DMS53 treated with DMSO at 0.1 percent for 48 hours (cell line): ENCODE measurements around the gene SRP54.
"Not testable (repeated sequence)": the region's sequence is repeated elsewhere in the genome, so short reads cannot be mapped to it uniquely, and the experiment has no call there.

Experiments used
- DNase-seq: peaks from one replicate; lab custom pipeline; 2025; ENCODE audit not compliant: unreplicated experiment; lab: John Stamatoyannopoulos, UW

Gene SRP54

DNA sequence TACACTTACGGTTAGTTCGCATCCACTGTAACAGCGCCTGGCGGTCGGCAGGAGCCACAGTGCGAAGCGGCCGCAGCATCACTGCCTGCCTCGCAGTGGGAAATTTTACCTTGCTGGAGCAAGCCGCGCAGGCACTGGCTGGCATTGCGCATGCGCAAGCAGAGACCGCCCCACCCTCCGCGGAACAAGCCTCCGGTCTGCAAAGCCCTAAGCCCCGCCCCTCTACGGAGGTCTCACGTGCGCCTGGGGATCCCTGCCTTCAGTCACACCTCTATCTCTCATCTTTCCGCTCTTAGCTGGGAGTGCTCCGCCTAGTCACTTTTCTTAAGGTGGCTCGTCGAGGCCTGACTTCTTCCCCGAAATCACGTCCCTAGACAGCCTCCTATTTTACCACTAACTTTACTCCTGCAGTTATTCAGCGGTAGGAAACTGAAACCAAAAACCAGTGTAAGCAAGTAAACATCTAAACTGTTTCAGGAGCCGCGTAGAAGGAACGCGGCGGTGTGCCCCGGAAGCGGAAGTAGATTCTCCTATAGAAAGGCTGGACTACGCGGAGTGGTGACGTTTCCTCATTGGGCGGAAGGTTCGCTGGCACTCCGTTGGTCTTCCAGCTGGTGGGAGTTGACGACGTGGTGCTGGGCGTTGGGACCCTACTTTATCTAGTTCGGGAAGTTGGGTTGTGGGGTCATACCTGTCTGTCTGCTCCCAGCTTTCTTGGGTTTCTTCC, at the start of gene SRP54:
TSS of gene SRP54 (plus strand) at position 572 of the 727 bp plus-strand sequence. CDS start 13,718 bp downstream, outside the sequence.
- DNase-seq = peak; percentile 92

DNA sequence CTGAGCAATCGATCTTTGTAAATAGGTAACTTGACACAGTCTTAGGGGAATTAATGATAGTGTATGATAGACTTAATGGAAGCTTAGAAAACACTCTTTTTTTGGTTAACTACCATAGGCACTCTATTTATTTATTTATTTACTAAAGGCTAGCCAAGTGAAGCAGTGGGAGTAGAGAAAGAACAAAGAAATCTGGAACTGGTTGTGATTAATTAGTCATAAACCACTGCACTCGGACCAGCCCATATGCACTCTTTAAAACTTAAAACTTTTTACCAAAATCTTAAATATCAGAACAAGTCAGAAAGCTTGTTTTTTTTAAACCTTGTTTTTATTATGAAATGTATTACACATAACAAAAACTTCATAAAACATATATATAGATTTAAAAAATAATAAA, 49.5 kb upstream of the SRP54 start:
- no peak for DNase-seq

DNA sequence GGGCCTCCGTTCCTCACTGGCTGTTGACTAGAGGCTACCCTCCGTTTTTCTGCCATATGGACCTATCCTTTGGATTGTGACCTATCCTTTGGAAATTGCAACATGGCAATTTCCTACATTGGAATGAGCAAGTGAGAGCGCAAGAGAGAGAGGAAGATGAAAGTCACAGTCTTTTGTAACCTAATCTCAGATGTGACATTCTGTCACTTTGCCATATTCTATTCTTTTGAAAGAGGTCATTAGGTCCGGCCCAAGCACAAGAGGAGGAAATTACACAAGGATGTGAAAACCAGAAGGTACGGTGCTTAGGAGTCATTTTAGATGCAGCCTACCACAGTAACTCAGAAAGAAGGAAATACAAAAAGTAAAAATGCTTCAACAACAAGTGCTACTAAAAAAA, 47.3 kb upstream of the SRP54 start:
- DNase-seq = no peak

DNA sequence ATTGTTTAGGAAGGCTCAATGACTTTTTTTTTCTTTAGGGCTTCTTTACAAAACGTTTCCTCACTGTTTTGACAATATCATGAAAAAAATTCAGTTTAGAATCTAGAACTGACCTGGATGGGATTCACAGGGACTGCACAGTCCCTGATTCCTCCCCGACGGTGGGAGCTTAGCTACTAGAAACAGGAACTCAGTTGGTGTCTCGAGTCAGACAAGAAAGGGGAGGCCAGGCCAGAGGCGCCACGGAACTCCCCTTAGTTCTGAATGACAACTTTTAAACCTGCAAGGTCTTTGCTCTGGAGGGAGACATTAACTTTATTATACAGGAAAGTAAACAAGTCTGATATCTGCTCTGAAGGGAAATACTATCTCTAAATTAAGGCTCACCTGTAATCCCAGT, 45.4 kb upstream of the SRP54 start:
- DNase-seq = no peak

DNA sequence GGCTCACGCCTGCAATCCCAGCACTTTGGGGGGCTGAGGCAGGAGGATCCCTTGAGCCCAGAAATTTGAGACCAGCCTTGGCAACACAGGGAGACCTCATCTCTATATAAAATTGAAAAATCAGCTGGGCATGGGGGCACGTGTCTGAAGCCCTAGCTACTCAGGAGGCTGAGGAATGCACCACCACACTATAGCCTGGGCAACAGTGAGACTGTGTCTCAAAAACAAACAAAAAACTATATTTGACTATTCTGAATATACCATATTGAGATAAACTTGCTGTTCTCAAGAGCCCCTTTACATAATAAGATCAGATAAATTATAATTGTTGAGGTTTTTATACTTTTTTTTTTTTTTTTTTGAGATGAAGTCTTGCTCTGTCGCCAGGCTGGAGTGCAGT, 44.9 kb upstream of the SRP54 start:
- no peak for DNase-seq

DNA sequence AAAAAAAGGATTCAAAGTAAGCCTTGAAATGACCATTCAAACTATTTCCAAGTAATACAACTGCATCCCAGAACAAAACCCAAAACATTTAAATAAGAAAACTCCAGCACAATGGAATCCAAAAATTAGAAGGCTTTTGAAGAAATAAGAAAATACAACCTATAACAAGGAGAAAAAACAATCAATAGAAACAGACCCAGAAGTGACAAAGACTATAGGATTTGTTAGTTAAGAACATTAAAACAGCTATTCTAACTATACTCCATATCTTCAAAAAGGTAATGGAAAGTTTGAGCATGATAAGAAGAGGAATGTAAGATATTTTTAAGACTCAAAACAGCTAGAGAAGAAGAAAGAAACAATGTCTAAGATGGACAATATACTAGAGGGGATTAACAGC, 39.3 kb upstream of the SRP54 start:
- no peak for DNase-seq

DNA sequence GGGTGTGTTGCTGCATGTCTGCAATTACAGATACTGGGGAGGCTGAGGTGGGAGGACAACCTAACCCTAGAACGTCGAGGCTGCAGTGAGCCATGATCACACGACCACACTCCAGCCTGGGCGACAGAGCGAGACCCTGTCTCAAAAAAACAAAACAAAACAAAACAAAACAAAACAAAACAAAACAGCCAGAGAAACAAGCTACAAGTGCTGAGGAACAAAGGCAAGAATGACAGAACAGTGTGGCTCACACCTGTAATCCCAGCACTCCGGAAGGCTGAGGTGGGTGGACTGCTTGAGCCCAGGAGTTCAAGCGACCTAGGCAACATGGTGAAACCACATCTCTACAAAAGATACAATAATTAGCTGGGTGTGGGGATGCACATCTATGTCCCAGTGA, 38.0 kb upstream of the SRP54 start:
- no peak for DNase-seq

- no peak for DNase-seq
Measured at GRCh38 chr14:34946699-34947098, 36.1 kb upstream of the SRP54 start.

DNA sequence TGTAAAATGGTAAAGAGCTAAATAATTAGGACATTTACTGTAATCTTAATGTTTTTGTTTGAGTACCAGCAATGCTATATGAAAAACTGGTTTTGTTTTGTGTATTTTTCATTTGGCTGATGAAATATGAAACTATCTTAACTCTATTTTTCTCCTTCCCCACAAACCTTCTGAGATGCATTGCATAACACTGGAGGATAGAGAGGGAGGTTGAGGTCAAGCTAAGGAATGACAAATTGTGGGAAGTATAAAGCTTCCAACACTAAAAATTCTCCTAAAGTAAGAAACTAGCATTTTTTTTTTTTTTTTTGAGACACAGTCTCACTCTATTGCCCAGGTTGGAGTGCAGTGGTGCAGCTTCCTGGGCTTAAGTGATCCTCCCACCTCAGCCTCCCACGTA, 31.5 kb upstream of the SRP54 start:
- DNase-seq = no peak

DNA sequence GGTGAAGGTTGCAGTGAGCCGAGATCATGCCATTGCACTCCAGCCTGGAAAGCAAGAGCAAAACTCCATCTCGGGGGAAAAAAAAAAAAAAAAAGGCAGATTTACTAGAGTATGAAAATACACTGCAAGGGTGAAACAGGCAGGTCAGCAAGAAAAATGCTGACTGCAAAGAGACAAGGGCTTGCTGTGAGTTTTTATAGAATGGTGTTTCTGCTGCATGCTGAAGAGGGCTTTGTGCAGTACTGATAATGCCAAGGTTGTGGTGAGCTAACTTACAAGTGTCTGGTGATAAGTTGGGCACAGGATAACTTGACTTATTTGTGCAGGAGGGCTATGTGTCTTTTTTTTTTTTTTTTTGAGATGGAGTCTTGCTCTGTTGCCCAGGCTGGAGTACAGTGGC, 25.9 kb upstream of the SRP54 start:
- DNase-seq = no peak

- no peak for DNase-seq
Measured at GRCh38 chr14:34957771-34958286, 25.0 kb upstream of the SRP54 start.

- not testable (repeated sequence) for DNase-seq
Measured at GRCh38 chr14:34962106-34962505, 20.7 kb upstream of the SRP54 start.

DNA sequence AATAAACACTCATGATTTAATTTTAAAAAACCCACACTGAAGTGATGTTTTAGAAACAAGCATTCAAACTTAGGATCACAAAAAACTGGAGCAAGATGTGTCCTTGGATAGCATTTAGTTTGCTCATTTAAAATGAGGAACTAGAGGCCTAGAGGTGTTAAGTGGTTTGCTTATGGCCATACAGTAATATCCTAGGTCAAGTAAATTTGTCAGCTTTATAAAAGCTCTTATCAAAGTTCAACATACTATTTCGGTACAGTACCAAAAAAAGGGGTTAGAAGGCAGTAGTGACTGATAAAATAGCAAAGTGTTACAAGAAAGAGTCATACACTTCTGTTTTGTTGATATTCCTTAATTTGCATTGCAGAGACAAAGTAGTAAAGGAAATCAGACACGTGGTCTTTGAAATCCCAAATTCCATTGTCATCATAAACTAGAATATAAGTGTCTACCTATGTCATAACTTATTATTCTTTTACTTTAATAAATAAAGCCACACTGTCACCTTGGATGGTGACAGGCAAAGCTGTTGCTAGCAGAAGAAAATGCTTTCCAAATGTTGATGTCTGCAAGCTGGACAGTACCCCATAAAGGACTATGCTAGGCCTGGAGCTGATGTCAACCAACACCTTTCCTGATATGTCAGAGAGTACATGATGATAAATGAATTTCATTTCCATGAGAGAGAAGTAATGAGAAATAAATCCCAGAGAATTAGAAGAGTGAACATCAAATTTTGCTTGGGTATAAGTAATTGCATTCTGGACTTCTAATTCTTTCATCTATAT, 17.6 kb upstream of the SRP54 start:
- DNase-seq = no peak

DNA sequence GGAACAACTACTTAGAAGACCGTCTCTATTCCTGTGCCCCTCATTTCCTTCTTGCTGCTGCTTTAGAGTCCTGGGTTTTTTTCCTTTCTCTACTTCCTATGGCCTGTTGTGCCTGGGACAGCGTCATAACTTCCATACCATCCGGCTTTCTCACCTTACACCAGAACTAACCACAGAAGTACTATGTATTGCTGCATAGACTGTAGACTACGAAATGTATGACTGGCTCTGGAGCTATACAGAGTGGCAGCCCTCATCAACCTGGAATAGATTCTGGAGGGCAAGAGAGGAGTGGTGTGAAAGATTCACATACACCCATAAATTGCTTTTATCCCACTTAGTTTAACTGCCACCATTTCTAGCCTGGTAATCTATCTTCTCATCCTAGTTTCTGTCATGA, 16.9 kb upstream of the SRP54 start:
- no peak for DNase-seq

GRCh38 chr14:34966413-34966812, 16.4 kb upstream of the SRP54 start:
- DNase-seq = no peak

DNA sequence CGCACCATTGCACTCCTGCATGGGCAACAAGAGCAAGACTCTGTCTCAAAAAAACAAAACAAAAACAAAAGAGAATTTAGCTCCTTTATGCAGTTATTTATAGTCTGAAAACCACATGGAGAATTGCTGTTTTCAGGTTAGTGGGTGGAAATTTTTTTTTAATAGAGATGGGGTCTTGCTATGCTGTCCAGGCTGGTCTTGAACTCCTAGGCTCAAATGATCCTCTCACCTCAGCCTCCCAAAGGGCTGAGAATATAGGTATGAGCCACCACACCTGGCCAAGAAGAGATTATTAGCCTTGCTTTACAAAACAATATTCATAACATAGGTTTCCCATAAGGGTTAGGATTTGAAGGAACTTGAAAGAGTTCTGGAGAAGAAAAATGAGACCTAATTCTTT, 12.1 kb upstream of the SRP54 start:
- no peak for DNase-seq

- no peak for DNase-seq
Measured at GRCh38 chr14:34971381-34971780, 11.4 kb upstream of the SRP54 start.

- DNase-seq = no peak
Measured at GRCh38 chr14:34971801-34972200, 11.0 kb upstream of the SRP54 start.

GRCh38 chr14:34978444-34978843, 4.3 kb upstream of the SRP54 start:
- DNase-seq = no peak

DNA sequence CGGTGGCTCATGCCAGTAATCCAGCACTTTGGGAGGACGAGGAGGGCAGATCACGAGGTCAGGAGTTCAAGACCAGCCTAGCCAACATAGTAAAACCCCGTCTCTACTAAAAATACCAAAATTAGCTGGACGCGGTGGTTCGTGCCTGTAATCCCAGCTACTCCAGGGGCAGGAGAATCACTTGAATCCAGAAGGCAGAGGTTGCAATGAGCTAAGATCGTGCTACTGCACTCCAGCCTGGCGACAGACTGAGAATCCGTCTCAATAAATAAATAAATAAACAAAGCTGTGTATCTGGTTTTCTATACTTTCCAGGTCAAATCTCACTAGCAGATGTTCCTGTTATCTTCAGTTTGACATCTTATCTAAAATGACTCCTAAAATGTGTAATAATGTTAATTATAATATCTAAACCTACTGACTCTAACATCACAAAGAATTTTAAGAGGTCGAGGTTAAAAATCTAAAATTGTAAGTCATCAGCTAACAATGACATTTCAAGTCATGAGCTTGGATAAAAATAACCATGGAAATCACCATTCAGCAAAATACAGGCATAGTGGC, 2.4 kb upstream of the SRP54 start:
- DNase-seq = no peak

DNA sequence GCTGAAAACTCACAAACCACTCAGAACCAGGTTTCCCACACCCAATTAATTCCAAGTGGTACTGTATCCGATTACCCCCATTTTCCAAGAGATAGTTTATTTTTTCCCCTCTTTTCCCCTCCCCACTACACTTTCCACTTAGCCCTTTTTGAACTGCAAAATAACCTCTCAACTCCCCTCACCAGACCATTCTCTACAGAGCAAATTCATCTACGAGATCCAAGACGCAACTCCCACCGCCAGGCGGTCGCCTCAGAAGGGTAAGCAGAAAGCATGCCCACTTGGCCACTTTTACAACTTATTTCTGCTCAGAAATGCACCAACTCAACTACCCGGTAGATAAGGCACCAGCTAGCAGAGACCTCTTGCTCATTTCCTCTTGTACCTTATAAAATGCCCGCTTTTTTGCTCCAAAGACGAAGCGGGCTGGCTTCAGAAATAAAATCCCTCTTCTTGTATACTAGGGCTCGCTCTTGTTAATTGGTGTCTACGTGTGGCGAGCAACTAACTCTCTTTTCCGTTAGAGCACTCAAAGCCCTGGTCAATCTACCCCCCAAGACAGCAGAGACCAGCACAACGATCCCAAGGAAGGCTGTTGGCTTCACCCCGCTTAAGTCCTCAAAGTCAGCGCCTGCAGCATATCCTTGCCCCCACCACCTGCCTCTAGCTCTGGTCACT, 910 bp upstream of the SRP54 start:
- DNase-seq = no peak
